Measurements from ENCODE around the gene HMCN2. TPM values are rescaled to one million over a fixed set of nuclear protein-coding genes. Genes with fewer than 3 reads are reported as not detected.

The HMCN2 gene
- total and polyA plus RNA-seq, 2 donors (not counting 1 experiment from before 2014, with no cell fraction given) = 0.01 TPM; not detected in 1

GRCh38 chr9:130287736-130288135, 22.2 kb downstream of the HMCN2 start:
- TF ChIP-seq CTCF (IDR thresholded peaks at IDR 0.05) (no peak), EZH2 (IDR thresholded peaks at IDR 0.05; ENCODE audit: borderline replicate concordance, insufficient read depth, low read depth, low read length, poor library complexity, severe bottlenecking) (no peak)
- Histone ChIP-seq H4K20me1 (ENCODE audit: control insufficient read depth, insufficient read depth, low read length, poor library complexity, severe bottlenecking) (no peaks in the 10 kb centered on the region), H3K36me3 (replicated peaks in 1 of 2; ENCODE audit: control extremely low read depth in 1 of 2, control insufficient read depth in 1 of 2, extremely low read depth in 1 of 2, insufficient read depth in 2 of 2, low read length in 1 of 2) (no peaks in the 10 kb centered on the region), H3K27ac (ENCODE audit: low read length in 2 of 2) (no peak overlapping the region), H3K27me3 (replicated peaks in 1 of 4; ENCODE audit: control extremely low read depth in 1 of 4, control insufficient read depth in 3 of 4, insufficient read depth in 4 of 4, low read length in 3 of 4) (peaks cover 0 to 7% (median 0%) of the 10 kb centered on the region in 4 experiments), H3K9me3 (ENCODE audit: control extremely low read depth in 1 of 3, control insufficient read depth in 2 of 3, insufficient read depth in 1 of 3, low read length in 2 of 3) (no peaks in the 10 kb centered on the region), H3K79me2 (ENCODE audit: control insufficient read depth, insufficient read depth, low read length) (no peaks in the 10 kb centered on the region), H3K9ac (ENCODE audit: low read length) (no peak overlapping the region), H3K4me2 (replicated peaks; ENCODE audit: low read depth, low read length, poor library complexity, severe bottlenecking) (no peak overlapping the region), H2AFZ (ENCODE audit: insufficient read depth, low read depth, low read length, poor library complexity, severe bottlenecking) (no peak overlapping the region), H3K4me1 (ENCODE audit: control insufficient read depth in 2 of 2, insufficient read depth in 2 of 2, low read length in 2 of 2) (no peaks in the 10 kb centered on the region), H3K4me3 (ENCODE audit: control extremely low read depth in 1 of 5, extremely low read depth in 1 of 5, insufficient read depth in 1 of 5, low read depth in 2 of 5, low read length in 4 of 5) (no peak overlapping the region)
- Mint-ChIP-seq H3K9me3 (ENCODE audit: insufficient read depth) (no peaks in the 10 kb centered on the region), H3K4me3 (no peak overlapping the region), H3K27ac (no peak overlapping the region), H3K27me3 (peaks cover 23% of the 10 kb centered on the region), H3K4me1 (no peaks in the 10 kb centered on the region)
- no peak for ATAC-seq (ENCODE audit: low read depth)
- intact Hi-C loops (cut with micrococcal nuclease) = no loop called here
- POLR2A ChIA-PET = no interaction called here
- WGBS (ENCODE audit: insufficient coverage) = 86% methylated on average over 6 of the region's 6 CpGs
- DNase-seq = no peak
- CTCF ChIA-PET = no interaction called here

DNA sequence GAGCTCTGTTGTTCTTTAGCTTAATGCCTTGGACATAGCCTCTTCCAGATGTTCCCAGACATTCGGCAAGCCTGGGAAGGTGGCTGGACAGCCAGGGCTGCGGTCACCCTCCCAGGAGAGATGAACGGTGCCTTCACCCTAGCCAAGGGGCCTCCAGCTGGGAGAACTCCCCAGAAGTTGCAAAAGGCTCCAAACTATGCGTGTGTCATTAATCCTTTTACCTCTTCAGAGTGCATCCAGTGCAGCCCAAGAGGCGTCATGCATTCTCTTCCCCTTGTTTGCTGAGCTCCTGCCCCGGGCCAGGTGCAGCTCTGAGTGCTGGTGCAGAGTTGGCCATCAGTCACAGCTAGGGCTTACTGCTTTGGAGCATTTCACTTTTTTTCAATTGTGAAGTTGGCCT, 22.8 kb downstream of the HMCN2 start:
- no peaks in the 10 kb centered on the region for H3K9me3 ChIP-seq (ENCODE audit: control extremely low read depth in 1 of 3, control insufficient read depth in 2 of 3, insufficient read depth in 1 of 3, low read length in 2 of 3)
- no peaks in the 10 kb centered on the region for H3K79me2 ChIP-seq (ENCODE audit: control insufficient read depth, insufficient read depth, low read length)
- Mint-ChIP-seq H3K4me3 (no peak overlapping the region), H3K4me1 (no peaks in the 10 kb centered on the region), H3K27me3 (peaks cover 21% of the 10 kb centered on the region), H3K9me3 (ENCODE audit: insufficient read depth) (no peaks in the 10 kb centered on the region), H3K27ac (no peak overlapping the region)
- ATAC-seq (ENCODE audit: low read depth) = no peak
- H2AFZ ChIP-seq (ENCODE audit: insufficient read depth, low read depth, low read length, poor library complexity, severe bottlenecking) = no peak overlapping the region
- no peaks in the 10 kb centered on the region for H3K4me1 ChIP-seq (ENCODE audit: control insufficient read depth in 2 of 2, insufficient read depth in 2 of 2, low read length in 2 of 2)
- no peak for DNase-seq
- CTCF ChIA-PET = interaction anchor here (0.6 to 1.5 kb wide), 2 partner anchors 17 to 42 kb away, joined by 3 read pairs; no protein-coding TSS in a partner anchor
- 84% methylated on average over 6 of the region's 6 CpGs for WGBS (ENCODE audit: insufficient coverage)
- no peak overlapping the region for H3K4me3 ChIP-seq (ENCODE audit: control extremely low read depth in 1 of 5, extremely low read depth in 1 of 5, insufficient read depth in 1 of 5, low read depth in 2 of 5, low read length in 4 of 5)
- H3K4me2 ChIP-seq (replicated peaks; ENCODE audit: low read depth, low read length, poor library complexity, severe bottlenecking) = no peak overlapping the region
- H3K36me3 ChIP-seq (replicated peaks in 1 of 2; ENCODE audit: control extremely low read depth in 1 of 2, control insufficient read depth in 1 of 2, extremely low read depth in 1 of 2, insufficient read depth in 2 of 2, low read length in 1 of 2) = no peaks in the 10 kb centered on the region
- H3K9ac ChIP-seq (ENCODE audit: low read length) = no peak overlapping the region
- H3K27me3 ChIP-seq (replicated peaks in 1 of 4; ENCODE audit: control extremely low read depth in 1 of 4, control insufficient read depth in 3 of 4, insufficient read depth in 4 of 4, low read length in 3 of 4) = peaks cover 0 to 7% (median 0%) of the 10 kb centered on the region in 4 experiments
- no peak for TF ChIP-seq EZH2 (IDR thresholded peaks at IDR 0.05; ENCODE audit: borderline replicate concordance, insufficient read depth, low read depth, low read length, poor library complexity, severe bottlenecking)
- TF ChIP-seq CTCF (IDR thresholded peaks at IDR 0.05) = no peak
- no peak overlapping the region for H3K27ac ChIP-seq (ENCODE audit: low read length in 2 of 2)
- POLR2A ChIA-PET = no interaction called here
- intact Hi-C loops (cut with micrococcal nuclease) = no loop called here
- H4K20me1 ChIP-seq (ENCODE audit: control insufficient read depth, insufficient read depth, low read length, poor library complexity, severe bottlenecking) = no peaks in the 10 kb centered on the region
